Epithelial cell of proximal tubule (primary cell): ENCODE results near the gene PCARE. TPM values are rescaled to one million over a fixed set of nuclear protein-coding genes. Genes with fewer than 3 reads are reported as not detected.

Experiments
- DNase-seq: peaks from one replicate; pipeline ENCODE4 v3.0.0-alpha.2; 2011; ENCODE audit warnings: low read depth
- H3K4me3 ChIP-seq: 2 replicates; pipeline ENCODE4 v1.5.1; 2011; ENCODE audit warnings: low read depth, mild to moderate bottlenecking, low read length
- CTCF ChIP-seq: conservative IDR thresholded peaks from 2 replicates; pipeline ENCODE4 v1.5.1; 2012; ENCODE audit warnings: low read depth, mild to moderate bottlenecking, low read length
- total RNA-seq: library from RNA; depleted of rRNA; stranded (reverse); fragments of >200 nt; gene quantifications from 2 replicates; pipeline ENCODE4 v1.2.3, GENCODE V29; 2015

The PCARE gene
- total RNA-seq: not detected in 2 replicates

- TF ChIP-seq CTCF: no peak
- H3K4me3 ChIP-seq: no peak within 1 kb of the TSS
- no peak for DNase-seq
These were observed at the start of gene PCARE for GRCh38 chr2:29074411-29074810. TSS of gene PCARE (minus strand) at chr2:29074523. CDS start at chr2:29074261, 262 bp downstream.

DNA sequence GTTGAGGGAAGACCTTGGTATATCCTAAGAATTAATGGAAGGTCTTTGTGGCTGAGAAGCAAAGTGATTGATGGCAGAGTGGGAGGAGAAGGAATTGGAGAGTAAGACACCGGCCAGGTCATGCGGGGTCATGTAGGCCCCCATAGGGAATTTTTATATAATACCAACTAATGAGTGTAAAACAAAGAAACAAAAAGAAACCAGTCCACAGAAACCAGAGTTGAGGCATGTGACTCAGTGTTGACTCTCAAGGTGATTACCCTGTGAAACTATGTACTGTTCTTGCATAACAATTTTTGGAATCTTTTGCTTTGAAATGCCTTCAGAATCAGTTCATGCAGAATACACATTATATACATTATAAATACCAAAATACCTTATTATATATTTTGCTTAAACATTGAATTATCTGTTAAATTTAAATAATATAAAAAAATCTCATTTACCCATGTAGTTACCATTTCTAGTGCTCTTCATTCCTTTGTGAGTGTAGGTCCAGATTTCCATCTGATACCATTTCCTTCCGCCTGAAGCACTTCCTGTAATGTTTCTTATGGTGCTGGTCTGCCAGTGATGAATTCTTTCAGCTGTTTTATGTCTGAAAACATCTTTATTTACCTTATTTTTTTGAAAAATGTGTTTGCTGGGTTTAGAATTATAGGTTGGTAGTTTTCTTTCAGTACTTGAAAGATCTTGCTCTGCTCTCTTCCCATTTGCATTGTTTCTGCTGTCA, 49.5 kb upstream of the PCARE start:
- DNase-seq: no peak
- H3K4me3 ChIP-seq: no peak overlapping the region
- no peak for TF ChIP-seq CTCF

GRCh38 chr2:29120846-29121245, 46.5 kb upstream of the PCARE start:
- no peak overlapping the region for H3K4me3 ChIP-seq
- DNase-seq: no peak
- no peak for TF ChIP-seq CTCF

- H3K4me3 ChIP-seq: no peak overlapping the region
- DNase-seq: no peak
- TF ChIP-seq CTCF: no peak
These were observed 44.9 kb upstream of the PCARE start for GRCh38 chr2:29119211-29119610.

GRCh38 chr2:29117636-29118303, 43.4 kb upstream of the PCARE start:
- no peak overlapping the region for H3K4me3 ChIP-seq
- peak; percentile 81 for DNase-seq
- TF ChIP-seq CTCF: no peak

DNA sequence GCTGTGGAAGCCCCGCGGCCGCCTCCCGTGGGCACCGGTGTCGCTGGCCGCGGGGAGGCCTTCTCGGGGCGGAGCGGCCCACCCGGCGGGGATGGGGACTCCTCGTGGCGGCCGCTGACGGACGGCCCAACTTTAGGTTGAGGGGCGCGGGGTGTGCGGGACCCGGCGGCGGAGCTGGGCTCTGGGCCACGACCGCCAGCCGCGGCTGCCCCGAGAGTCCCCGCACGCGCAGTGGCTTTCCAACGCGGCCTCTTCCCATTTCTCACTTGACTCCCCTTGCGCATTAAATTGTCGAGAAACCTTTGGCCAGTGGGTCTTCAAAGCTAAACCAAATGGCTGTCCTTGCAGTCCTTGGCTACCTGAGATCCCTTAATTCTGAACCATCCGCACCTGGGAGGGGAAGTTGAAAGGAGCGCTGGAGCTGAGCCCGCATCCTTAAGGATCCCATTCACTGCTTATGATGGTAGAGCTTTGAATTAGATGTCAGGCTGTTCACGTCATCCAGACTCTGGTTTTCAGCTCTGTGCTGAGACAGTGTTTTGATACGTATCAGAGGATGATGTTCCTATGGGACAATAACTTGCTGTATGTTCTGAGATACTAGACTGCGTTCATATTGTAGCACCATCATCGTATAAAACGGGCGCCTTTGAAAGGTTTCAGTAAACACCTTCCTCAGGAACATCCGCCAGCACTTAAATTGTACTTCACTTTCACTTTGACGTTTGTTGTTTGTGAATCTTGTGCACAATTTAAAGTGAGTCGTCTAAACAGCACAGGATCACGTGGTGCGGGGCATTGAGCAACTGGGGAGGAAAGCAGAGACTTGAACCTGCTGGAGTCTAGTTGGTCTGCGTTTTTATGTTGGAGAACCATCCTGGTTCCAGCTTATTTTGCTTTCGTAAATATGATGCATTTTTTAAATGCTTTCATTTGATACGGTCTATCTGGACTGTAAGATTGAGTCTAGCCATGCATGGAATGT, 41.8 kb upstream of the PCARE start:
- no peak for TF ChIP-seq CTCF
- DNase-seq: no peak
- peak overlapping the region; percentile 74 for H3K4me3 ChIP-seq
